Tibial nerve (tissue), 4 donors: ENCODE data around the gene TMEM132C.

Source experiments
- EP300 ChIP-seq, 2 donors: sonication (generic); formaldehyde crosslinking; IDR thresholded peaks; one replicate each; pipeline ENCODE4 v1.6.1; 2017; ENCODE audit warnings: antibody characterized with exemption in 2 of 2, mild to moderate bottlenecking in 1 of 2
- POLR2A ChIP-seq, 2 donors: fragments of 450-650 bp; IDR thresholded peaks; one replicate each; pipeline ENCODE4 v1.6.1; 2017; ENCODE audit warnings: antibody characterized with exemption in 2 of 2, mild to moderate bottlenecking in 2 of 2, moderate library complexity in 2 of 2
- TF ChIP-seq, protein P1 (sequence below), 5 experiments: fragments of 200-600 bp in 3 of 5; fragments of 450-650 bp in 2 of 5; sonication (generic) in 3 of 5; IDR thresholded peaks; one replicate each; pipeline ENCODE4 v1.5.1; 2016 to 2019; ENCODE audit warnings: antibody characterized with exemption in 5 of 5, mild to moderate bottlenecking in 3 of 5, moderate library complexity in 2 of 5

GRCh38 chr12:128288357-128288756 lies 21.4 kb downstream of the TMEM132C start:
- TF ChIP-seq EP300 (IDR thresholded peaks at IDR 0.05) (no peak), POLR2A (IDR thresholded peaks at IDR 0.05) (no peak)
- TF ChIP-seq, protein P1, sequence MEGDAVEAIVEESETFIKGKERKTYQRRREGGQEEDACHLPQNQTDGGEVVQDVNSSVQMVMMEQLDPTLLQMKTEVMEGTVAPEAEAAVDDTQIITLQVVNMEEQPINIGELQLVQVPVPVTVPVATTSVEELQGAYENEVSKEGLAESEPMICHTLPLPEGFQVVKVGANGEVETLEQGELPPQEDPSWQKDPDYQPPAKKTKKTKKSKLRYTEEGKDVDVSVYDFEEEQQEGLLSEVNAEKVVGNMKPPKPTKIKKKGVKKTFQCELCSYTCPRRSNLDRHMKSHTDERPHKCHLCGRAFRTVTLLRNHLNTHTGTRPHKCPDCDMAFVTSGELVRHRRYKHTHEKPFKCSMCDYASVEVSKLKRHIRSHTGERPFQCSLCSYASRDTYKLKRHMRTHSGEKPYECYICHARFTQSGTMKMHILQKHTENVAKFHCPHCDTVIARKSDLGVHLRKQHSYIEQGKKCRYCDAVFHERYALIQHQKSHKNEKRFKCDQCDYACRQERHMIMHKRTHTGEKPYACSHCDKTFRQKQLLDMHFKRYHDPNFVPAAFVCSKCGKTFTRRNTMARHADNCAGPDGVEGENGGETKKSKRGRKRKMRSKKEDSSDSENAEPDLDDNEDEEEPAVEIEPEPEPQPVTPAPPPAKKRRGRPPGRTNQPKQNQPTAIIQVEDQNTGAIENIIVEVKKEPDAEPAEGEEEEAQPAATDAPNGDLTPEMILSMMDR (IDR thresholded peaks at IDR 0.05): no peak
